GM10266 (cell line): ENCODE data around the gene PARP4.
"Not testable (repeated sequence)": the region's sequence is repeated elsewhere in the genome, so short reads cannot be mapped to it uniquely, and the experiment has no call there.

ENCODE experiments used
- DNase-seq: peaks from one replicate; pipeline ENCODE4 v3.0.0; 2012; ENCODE audit errors: extremely low spot score
- TF ChIP-seq, protein P1 (sequence below): IDR thresholded peaks from 2 replicates; pipeline ENCODE4 v1.5.1; 2012; ENCODE audit warnings: mild to moderate bottlenecking, low read depth; ENCODE audit not compliant: control insufficient read depth, insufficient read depth; ENCODE audit errors: missing control alignments

The PARP4 gene

GRCh38 chr13:24502533-24503378, 9.8 kb downstream of the PARP4 start:
- no peak for DNase-seq
- TF ChIP-seq, protein P1, sequence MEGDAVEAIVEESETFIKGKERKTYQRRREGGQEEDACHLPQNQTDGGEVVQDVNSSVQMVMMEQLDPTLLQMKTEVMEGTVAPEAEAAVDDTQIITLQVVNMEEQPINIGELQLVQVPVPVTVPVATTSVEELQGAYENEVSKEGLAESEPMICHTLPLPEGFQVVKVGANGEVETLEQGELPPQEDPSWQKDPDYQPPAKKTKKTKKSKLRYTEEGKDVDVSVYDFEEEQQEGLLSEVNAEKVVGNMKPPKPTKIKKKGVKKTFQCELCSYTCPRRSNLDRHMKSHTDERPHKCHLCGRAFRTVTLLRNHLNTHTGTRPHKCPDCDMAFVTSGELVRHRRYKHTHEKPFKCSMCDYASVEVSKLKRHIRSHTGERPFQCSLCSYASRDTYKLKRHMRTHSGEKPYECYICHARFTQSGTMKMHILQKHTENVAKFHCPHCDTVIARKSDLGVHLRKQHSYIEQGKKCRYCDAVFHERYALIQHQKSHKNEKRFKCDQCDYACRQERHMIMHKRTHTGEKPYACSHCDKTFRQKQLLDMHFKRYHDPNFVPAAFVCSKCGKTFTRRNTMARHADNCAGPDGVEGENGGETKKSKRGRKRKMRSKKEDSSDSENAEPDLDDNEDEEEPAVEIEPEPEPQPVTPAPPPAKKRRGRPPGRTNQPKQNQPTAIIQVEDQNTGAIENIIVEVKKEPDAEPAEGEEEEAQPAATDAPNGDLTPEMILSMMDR, result no peak

DNA sequence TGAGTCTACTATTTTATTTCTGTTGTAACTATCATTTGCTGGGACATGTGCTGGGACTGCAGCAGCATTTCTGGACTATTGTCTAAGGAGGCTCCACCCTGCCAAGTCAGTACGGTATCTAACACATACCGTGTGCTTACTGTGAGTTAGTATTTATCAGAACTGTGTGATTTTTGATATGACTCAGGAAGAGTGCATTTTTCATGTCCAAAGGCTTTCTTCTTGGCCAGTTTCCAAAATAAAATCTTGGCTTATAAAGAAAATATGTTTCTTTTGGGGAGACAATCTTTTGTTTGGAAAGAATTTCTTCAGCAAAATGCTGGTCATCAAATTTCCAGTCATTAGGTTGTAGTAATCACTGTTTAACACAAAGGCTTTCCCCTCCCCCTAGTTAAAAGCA, 11.6 kb downstream of the PARP4 start:
- DNase-seq, result no peak
- TF ChIP-seq, protein P1, result no peak

- DNase-seq, result no peak
- TF ChIP-seq, protein P1, result no peak
These were observed 14.8 kb downstream of the PARP4 start for GRCh38 chr13:24497742-24498141.

- not testable (repeated sequence) for DNase-seq
These were observed 16.3 kb downstream of the PARP4 start for GRCh38 chr13:24496295-24496694.

GRCh38 chr13:24495151-24495729, 17.3 kb downstream of the PARP4 start:
- DNase-seq, result no peak
- TF ChIP-seq, protein P1, result no peak

GRCh38 chr13:24493356-24493755, 19.2 kb downstream of the PARP4 start:
- TF ChIP-seq, protein P1, result no peak
- DNase-seq, result no peak

GRCh38 chr13:24491845-24492244, 20.7 kb downstream of the PARP4 start:
- no peak for DNase-seq

More at GRCh38 chr13:24491845-24492244, 20.7 kb downstream of the PARP4 start:
- TF ChIP-seq, protein P1, result no peak
